ENCODE measurements around the gene FOXA1. TPM values are rescaled to one million over a fixed set of nuclear protein-coding genes. Genes with fewer than 3 reads are reported as not detected.

FOXA1 gene
- total RNA-seq, 1 experiment from 2014 or later: 0.07 TPM

DNA sequence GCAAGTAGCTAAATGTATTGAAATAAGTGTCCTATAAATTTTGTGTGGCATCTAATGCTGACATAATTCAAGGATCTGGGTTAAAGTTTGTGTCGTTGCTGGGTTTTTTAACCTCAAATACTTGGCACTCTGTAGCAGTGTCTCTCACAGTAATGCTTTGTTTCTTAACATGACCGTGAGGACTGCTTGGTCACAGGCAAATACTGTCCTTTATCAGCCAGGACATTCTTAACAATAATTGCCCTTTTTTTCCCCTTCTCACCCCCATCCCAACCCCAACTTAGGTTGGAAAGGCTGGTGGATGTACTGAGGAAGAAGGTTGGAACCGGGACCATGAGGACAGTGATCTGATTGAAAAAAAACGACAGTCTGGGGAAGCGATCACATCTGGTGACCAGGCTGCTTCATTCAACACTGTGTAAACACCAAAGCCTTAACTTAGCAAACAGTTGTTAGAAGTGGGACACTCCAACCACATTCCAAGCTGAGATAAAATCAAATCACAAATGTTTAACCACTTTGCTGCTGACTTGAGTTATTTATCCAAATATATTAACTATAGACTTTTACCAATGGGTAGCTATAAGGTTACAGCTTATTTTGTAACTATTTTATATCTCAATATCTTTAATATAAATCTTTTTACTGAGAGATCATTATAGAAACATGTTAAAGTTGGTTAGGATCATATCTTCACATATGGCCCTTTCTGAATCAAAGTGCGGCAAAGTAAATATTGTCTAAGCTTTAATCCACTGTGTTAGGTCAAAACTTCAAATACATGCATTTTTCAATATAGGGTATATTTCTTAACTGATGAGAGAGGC, 48.2 kb downstream of the FOXA1 start:
- Mint-ChIP-seq H3K4me1 (no peaks in the 10 kb centered on the region), H3K9me3 (no peaks in the 10 kb centered on the region), H3K27ac (no peak overlapping the region), H3K36me3 (ENCODE audit: insufficient read depth in 1 of 3, low read depth in 3 of 3) (no peaks in the 10 kb centered on the region), H3K4me3 (no peak overlapping the region), H3K27me3 (ENCODE audit: low read depth) (no peaks in the 10 kb centered on the region)
- Histone ChIP-seq H3K18ac (ENCODE audit: insufficient read length, low read depth, low read length) (no peak overlapping the region), H3K23ac (ENCODE audit: insufficient read length, low read depth, low read length) (no peak overlapping the region), H3K4ac (ENCODE audit: low read depth, low read length) (no peak overlapping the region), H2BK20ac (ENCODE audit: low read depth, low read length, poor library complexity, severe bottlenecking) (no peak overlapping the region), H3K79me1 (ENCODE audit: insufficient read depth, low read depth, low read length, poor library complexity, severe bottlenecking) (no peaks in the 10 kb centered on the region), H3K9ac (ENCODE audit: extremely low read depth, insufficient read length, low read length) (no peak overlapping the region), H4K8ac (replicated peaks; ENCODE audit: insufficient read length, low read depth, low read length) (no peak overlapping the region), H2BK120ac (ENCODE audit: low read depth, low read length, poor library complexity, severe bottlenecking) (no peak overlapping the region), H3K27ac (ENCODE audit: insufficient read length, low read depth, low read length) (no peak overlapping the region), H2BK15ac (ENCODE audit: low read depth, low read length) (no peak overlapping the region), H4K5ac (ENCODE audit: insufficient read length, low read depth, low read length) (no peak overlapping the region), H3K23me2 (ENCODE audit: insufficient read length, low read depth, low read length, poor library complexity, severe bottlenecking) (no peaks in the 10 kb centered on the region), H2AFZ (ENCODE audit: low read length) (no peak overlapping the region), H2BK5ac (ENCODE audit: insufficient read length, low read length) (no peak overlapping the region), H2BK12ac (ENCODE audit: insufficient read length, low read depth, low read length) (no peak overlapping the region), H4K20me1 (ENCODE audit: control insufficient read depth, insufficient read depth, insufficient read length) (no peaks in the 10 kb centered on the region), H3K4me2 (ENCODE audit: insufficient read depth, insufficient read length, low read length) (no peak overlapping the region), H3K56ac (ENCODE audit: insufficient read length, low read depth, low read length) (no peak overlapping the region), H3T11ph (ENCODE audit: low read length) (no peak overlapping the region), H2AK5ac (ENCODE audit: insufficient read length, low read length) (no peak overlapping the region), H3K4me1 (ENCODE audit: insufficient read depth, low read length) (no peaks in the 10 kb centered on the region), H3K9me3 (ENCODE audit: control insufficient read depth, low read depth, low read length) (no peaks in the 10 kb centered on the region), H3K79me2 (ENCODE audit: insufficient read depth, low read length) (no peaks in the 10 kb centered on the region), H4K91ac (ENCODE audit: insufficient read length, low read depth, low read length) (no peak overlapping the region), H3K14ac (ENCODE audit: insufficient read depth, low read length) (no peak overlapping the region), H3K27me3 (ENCODE audit: insufficient read depth, low read length) (no peaks in the 10 kb centered on the region)
- no CpG with 5 or more reads among the region's 6 CpGs for WGBS (ENCODE audit: extremely low coverage, insufficient read length, low lambda C conversion rate)
- TF ChIP-seq, protein P1, sequence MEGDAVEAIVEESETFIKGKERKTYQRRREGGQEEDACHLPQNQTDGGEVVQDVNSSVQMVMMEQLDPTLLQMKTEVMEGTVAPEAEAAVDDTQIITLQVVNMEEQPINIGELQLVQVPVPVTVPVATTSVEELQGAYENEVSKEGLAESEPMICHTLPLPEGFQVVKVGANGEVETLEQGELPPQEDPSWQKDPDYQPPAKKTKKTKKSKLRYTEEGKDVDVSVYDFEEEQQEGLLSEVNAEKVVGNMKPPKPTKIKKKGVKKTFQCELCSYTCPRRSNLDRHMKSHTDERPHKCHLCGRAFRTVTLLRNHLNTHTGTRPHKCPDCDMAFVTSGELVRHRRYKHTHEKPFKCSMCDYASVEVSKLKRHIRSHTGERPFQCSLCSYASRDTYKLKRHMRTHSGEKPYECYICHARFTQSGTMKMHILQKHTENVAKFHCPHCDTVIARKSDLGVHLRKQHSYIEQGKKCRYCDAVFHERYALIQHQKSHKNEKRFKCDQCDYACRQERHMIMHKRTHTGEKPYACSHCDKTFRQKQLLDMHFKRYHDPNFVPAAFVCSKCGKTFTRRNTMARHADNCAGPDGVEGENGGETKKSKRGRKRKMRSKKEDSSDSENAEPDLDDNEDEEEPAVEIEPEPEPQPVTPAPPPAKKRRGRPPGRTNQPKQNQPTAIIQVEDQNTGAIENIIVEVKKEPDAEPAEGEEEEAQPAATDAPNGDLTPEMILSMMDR (conservative IDR thresholded peaks at IDR 0.05): no peak
- no peak for DNase-seq
